ENCODE measurements around the gene S1PR2.
"Not testable (repeated sequence)": the region's sequence is repeated elsewhere in the genome, so short reads cannot be mapped to it uniquely, and the experiment has no call there.

Gene S1PR2

GRCh38 chr19:10254244-10254643 is 23.1 kb upstream of the S1PR2 start:
- no peak overlapping the region for H3K4me3 ChIP-seq
- no peak overlapping the region for H3K27ac ChIP-seq
- no peak for DNase-seq (ENCODE audit: low spot score)
- no peak for TF ChIP-seq CTCF (IDR thresholded peaks at IDR 0.05)

GRCh38 chr19:10252707-10253106 is 21.6 kb upstream of the S1PR2 start:
- no peak for TF ChIP-seq CTCF (IDR thresholded peaks at IDR 0.05)
- peak overlapping the region; percentile 89 for H3K4me3 ChIP-seq
- H3K27ac ChIP-seq, result peak overlapping the region in 1 of 2 donors; percentile 86
- no peak for DNase-seq (ENCODE audit: low spot score)

- peak; percentile 98 for DNase-seq (ENCODE audit: low spot score)
- Histone ChIP-seq H3K27ac (peak within 1 kb of the TSS; percentile 52 to 86), H3K4me3 (peak within 1 kb of the TSS; percentile 89)
- TF ChIP-seq CTCF (IDR thresholded peaks at IDR 0.05), result no peak
Observed at GRCh38 chr19:10251792-10252694, 20.9 kb upstream of the S1PR2 start, which contains the start of gene MRPL4. TSS of gene MRPL4 (plus strand) at chr19:10252214. CDS start at chr19:10252254, 40 bp downstream.

- TF ChIP-seq CTCF (IDR thresholded peaks at IDR 0.05), result no peak
- Histone ChIP-seq H3K4me3 (no peak overlapping the region), H3K27ac (no peak overlapping the region)
- DNase-seq (ENCODE audit: low spot score), result no peak
Observed at GRCh38 chr19:10246511-10246910, 15.4 kb upstream of the S1PR2 start.

GRCh38 chr19:10245189-10245939 is 14.2 kb upstream of the S1PR2 start:
- DNase-seq (ENCODE audit: low spot score), result no peak
- no peak for TF ChIP-seq CTCF (IDR thresholded peaks at IDR 0.05)
- Histone ChIP-seq H3K27ac (no peak overlapping the region), H3K4me3 (no peak overlapping the region)

- no peak overlapping the region for H3K4me3 ChIP-seq
- H3K27ac ChIP-seq, result no peak overlapping the region
- TF ChIP-seq CTCF (IDR thresholded peaks at IDR 0.05), result no peak
- no peak for DNase-seq (ENCODE audit: low spot score)
Observed at GRCh38 chr19:10243606-10244005, 12.5 kb upstream of the S1PR2 start.

- not testable (repeated sequence) for DNase-seq (ENCODE audit: low spot score); H3K4me3 ChIP-seq; H3K27ac ChIP-seq
Observed at GRCh38 chr19:10241826-10242449, 10.8 kb upstream of the S1PR2 start.
